ENCODE data around the gene LRRC25.
"Not testable (repeated sequence)": the region's sequence is repeated elsewhere in the genome, so short reads cannot be mapped to it uniquely, and the experiment has no call there.

Gene LRRC25

DNA sequence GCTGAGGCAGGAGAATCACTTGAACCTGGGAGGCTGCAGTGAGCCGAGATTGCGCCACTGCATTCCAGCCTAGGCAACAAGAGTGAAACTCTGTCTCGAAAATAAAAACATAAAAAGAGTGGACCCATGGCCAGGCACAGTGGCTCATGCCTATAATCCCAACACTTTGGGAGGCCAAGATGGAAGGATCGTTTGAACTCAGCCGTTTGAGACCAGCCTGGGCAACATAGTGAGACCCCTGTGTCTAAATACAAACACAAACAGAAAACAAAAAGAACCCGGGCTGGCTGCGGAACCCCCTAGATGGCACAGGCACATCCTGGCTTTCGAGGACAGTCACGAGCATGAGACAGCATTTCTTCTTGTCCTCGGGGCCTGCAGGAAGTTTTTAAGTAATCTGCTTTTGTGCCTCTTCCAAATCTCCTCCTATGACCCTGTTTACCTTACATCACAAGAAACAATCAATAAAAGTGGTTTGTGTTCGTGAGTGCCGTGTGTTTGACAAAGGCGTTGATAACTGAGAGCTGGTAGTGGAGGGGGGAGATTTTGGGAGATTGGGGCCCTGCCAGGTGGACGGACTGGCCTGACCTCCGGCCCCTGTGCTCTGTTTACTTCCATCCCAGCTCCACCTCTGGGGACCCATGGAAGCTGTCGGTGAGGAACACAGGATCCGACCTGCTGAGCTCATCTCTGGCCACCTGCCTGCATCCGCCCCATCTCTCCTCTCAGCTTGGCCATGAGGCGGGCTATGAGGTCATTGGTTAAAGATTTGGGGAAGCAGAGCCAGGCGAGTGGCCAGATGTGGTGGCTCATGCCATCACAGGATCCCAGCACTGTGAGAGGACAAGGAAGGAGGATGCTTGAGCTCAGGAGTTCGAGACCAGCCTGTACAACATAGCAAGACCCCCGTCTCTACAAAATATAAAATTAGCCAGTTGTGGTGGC lies 17.3 kb downstream of the LRRC25 start:
- DNase-seq (ENCODE audit: low spot score) = peak; percentile 96

DNA sequence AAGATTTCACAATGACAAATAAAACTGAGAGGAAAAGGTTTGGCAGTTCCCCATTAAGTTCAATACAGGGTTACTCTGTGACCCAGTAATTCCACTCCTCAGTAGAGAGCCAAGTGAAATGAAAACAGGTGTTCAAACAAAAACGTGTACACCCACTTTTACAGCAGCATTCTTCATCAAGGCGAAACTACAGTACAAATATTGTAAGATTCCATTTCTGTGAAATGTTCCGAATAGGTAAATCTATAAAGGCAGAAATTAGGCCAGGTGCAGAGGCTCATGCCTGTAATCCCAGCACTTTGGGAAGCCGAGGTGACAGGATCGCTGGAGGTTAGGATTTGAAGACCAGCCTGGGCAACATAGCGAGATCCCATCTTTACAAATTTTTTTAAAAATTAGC lies 20.4 kb downstream of the LRRC25 start:
- no peak for DNase-seq (ENCODE audit: low spot score)

DNA sequence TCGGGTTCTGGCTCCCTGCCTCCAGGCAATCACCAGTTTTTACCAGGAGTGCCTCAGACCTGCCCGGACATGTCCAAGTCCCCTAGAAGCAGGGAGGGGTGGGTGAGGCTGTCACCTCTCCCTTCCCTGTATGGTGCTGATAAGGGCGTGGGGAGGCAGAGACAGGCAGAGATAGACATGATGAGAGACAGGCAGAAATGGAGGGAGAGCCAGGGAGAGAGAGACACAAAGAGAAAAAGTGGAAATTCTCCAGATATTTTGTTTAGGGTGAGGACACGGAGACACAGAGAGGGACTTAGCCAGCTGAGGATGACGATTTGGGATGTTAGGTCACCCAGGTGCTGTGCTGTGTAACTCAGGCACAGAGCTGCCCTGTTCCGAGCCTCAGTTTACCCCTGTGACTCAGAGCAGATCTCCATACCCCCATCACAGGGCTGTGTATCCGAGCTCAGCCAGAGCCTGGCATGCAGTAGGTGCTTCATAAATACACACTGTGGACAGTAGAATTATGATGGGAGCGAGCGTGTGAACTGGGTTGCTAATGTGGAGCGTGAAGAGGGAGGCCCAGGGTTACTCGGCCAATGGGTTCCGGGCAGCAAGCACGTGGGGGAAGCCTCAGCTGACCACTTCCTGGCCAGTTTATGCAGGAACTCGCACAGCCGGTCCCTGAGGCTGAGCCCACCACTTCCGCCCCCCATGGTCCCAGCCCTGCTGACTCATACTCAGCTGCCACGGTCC lies 23.4 kb downstream of the LRRC25 start:
- peak; percentile 99 for DNase-seq (ENCODE audit: low spot score)

DNA sequence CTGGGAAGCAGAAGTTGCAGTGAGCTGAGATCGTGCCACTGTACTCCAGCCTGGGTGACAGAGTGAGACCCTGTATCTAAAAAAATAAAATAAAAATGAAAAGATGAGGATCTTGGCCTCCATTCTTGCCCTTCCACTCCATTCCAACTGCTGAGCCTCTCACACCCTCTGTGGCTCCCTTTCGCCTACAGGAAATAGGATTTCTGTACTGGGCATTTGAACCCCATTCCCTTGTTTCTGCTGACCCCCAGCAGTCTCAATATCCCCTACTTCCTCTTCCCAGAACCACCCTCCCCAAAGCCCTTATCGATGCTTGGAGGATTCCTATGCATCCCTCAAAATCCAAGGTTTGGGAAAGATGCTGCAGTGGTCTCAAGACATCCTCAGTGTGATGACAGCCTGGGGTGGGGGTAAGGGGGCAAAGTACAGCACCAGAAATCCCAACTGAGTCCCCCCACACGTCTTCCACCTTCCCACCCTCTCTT lies 24.0 kb downstream of the LRRC25 start:
- DNase-seq (ENCODE audit: low spot score) = no peak

DNA sequence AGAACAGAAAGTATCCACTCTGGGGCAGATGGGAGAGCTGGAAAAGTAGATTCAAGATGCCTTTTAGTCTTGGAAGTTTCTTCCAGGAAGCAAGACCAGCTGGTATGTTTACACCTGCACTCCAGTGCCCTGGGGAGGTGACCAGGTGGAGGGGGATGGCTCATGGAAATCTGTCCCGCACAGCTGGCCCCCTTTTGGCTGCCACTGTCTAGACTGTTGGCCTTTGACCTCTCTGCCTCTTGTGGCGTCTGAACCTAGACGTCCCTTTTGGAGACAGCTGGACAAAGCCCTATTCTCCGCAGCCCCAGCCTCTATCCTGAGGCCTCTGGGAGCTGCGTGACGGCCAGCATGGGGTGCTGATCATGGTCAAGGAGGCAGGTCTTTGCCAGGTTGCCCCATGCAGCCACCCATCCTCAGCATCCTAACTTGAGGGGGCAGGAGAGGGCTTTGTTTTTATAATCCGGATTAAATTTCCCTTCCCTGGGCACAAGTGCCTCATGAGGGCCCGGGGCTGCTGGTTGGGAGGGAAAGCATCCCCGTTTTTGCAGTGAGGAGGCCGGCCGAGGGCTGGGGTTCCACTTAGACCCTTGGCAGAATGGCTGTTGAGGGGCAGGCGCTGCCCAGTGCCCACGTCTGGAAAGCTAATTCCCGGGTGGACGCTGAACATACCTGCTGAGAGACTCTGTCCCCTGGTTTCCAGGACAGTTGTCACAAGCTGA lies 28.8 kb downstream of the LRRC25 start:
- DNase-seq (ENCODE audit: low spot score) = no peak

DNA sequence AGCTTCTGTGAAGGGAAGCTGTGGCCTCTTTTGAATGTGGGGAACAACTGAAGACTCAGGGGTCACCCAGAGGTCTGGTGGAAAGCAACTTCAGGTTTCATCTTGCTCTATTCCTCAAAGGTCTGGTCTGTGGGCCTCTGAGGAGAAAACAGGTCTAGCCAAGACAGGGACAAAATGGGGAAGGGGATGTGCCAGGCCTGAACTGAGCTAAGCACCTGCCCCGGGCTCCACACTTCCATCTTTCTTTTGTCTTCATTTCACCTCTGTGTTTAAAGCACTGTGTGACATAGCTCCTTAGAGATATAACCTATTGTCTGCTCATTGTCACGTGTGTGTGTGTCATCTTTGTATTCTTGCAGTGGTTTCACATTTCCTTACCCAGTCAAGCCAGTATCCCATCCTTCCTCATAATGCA lies 31.4 kb downstream of the LRRC25 start:
- DNase-seq (ENCODE audit: low spot score) = peak; percentile 55

DNA sequence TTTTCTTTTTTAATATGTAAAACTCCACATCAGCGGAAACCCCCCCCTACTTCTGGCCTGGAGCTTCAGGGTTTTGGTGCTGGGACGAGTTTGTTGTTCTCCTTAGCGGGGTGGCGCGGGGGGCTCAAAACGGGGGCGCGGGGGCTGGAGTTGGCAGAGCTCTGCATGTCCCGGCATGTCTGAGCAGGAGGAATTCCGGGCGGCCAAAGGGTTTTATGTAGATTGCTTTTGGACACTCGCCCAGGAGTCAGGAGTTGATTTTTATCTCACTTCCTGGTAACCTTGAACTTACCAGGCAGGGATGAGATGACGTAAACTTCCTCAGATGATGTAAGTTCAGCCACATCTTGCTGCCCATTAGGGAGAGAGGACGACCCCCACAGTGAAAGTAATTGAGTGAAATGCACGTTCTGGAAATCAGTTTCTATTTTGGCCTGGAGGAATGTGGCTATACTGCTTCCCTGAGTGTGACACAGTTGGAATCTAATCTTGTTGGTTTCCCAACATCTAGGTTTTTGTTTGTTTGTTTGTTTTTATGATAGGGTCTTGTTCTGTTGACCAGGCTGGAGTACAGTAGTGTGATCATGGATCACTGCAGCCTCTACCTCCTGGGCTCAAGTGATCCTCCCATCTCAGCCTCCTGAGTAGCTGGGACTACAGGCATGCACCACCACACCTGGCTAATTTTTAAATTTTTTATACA lies 32.4 kb downstream of the LRRC25 start:
- DNase-seq (ENCODE audit: low spot score) = peak; percentile 99

DNA sequence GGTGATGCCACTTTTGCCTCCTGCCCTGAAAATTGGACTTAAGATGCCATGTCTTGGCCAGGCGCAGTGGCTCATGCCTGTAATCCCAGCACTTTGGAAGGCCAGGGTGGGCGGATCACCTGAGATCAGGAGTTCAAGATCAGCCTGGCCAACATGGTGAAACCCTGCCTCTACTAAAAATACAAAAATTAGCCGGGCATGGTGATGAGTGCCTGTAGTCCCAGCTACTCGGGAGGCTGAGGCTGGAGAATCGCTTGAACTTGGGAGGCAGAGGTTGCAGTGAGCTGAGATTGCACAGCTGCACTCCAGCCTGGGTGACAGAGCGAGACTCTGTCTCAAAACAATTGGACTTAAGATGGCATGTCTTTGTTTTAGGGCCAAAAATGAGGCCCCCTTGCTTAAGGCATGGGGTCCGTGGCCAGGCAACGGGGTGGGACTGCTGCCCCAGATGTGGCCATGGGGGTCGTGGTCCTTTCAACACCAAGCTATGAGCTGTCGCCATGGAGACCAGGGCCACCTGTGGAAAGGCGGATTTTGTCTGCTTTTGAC lies 33.1 kb downstream of the LRRC25 start:
- DNase-seq (ENCODE audit: low spot score) = not testable (repeated sequence)

DNA sequence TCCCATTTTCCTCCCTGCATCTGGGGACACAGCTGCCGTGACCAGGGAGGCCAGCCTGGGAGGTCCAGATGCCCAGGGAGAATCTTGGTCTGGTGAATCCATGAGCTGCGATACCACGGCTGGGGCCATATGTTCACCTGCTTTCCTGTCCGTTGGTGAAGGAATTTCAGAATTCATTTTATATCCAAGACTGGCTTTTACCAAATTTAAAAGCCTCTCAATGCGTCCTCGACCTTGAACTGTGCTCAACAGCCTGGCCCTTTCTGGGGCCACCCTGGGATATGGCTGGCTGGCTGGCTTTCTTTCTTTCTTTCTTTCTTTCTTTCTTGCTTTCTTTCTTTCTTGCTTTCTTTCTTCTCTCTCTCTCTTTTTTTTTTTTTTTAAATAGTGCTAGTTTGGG lies 33.6 kb downstream of the LRRC25 start:
- DNase-seq (ENCODE audit: low spot score) = no peak

DNA sequence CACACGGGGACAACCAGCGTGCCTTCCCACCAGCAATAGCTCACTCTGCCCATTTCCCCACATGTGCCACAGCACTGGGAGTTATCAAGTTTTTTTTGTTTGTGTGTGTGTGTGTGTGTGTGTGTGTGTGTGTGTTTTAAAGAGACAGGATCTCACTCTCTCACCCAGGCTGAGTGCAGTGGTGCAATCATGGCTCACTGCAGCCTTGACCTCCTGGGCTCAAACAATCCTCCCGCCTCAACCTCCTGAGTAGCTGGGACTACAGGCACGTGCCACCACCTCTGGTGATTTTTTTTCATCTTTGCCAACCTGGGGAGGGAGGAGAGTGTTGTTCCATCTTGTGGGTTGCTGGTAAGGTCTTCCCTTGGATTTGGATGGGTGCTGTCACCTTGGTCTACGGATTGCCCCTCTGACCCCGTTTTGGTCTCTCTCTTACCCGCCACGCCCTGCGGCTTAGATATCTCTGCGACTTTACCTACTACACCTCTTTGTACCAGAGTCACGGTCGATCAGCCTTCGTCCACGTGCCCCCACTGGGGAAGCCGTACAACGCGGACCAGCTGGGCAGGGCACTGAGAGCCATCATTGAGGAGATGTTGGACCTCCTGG lies 34.4 kb downstream of the LRRC25 start:
- no peak for DNase-seq (ENCODE audit: low spot score)

DNA sequence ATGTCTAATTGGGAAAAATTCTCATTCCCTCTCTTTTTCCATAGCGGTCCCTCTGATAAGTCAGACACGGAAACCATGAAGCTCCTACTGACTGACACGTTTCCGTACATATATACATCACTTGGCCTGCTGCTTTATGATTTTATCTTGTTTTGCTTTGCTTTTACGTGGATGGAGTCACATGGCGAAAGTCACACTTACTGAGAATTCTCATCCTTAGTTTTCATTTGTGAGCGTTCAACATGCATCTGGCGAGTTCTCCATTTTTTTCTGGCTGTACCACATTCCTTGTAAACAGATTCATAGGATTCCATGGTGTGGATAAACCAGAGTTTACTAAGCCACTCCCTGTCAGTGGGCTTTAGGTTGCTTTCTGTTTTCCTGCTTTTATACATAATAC lies 35.8 kb downstream of the LRRC25 start:
- DNase-seq (ENCODE audit: low spot score) = no peak

DNA sequence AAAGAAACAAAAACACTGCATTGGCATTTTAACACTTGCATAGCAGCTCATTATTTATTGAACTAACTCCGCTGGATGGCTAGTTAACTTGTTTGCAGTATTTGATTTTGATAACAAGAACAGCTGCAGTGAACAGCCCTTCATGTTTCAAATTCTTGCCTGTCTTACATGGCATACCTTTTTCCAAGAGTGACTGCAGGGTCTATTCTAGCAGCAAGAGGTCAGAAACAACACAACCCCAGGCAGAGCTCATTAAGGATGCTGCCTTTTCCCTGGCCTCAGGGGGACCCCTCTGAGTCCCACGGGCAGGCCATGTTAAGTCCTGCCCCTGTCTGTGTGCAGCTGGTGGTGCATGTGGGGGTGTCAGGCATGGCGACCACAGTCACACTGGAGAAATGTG lies 40.4 kb downstream of the LRRC25 start:
- DNase-seq (ENCODE audit: low spot score) = no peak

DNA sequence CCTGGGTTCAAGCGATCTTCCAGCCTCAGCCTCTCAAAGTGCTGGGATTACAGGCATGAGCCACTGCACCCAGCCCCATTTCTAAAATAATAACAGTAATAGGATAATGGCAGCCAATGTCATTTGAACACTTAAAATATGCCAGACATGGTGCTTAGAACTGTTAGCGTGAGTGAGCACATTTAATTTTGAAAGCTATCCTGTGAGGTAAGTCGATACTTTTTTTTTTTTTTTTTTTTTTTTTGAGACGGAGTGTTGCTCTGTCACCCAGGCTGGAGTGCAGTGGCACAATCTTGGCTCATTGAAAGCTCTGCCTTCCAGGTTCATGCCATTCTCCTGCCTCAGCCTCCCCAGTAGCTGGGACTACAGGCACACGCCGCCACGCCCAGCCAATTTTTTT lies 42.7 kb downstream of the LRRC25 start:
- not testable (repeated sequence) for DNase-seq (ENCODE audit: low spot score)

DNA sequence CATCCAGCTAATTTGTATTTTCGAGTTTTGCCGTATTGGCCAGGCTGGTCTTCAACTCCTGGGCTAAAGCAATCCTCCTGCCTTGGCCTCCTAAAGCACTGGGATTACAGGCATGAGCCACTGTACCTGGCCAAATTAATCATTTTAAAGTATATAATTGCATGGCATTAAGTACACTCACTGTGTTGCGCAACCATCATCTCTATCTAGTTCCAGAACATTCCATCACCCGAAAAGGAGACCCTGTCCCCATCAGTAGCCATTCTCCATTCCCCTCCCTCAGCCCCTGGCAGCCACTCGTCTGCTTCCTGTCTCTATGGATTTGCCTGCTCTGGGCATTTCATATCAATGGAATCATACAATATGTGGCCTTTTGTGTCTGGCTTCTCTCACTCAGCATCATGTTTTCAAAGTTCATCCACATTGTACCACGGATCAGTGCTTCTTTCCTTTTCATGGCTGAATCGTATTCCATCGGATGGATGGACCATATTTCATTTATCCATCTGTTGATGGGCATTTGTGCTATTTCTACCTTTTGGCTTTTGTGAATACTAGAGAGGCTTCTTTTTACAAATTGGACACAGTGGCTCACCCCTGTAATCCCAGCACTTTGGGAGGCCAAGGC lies 43.9 kb downstream of the LRRC25 start:
- DNase-seq (ENCODE audit: low spot score) = no peak

DNA sequence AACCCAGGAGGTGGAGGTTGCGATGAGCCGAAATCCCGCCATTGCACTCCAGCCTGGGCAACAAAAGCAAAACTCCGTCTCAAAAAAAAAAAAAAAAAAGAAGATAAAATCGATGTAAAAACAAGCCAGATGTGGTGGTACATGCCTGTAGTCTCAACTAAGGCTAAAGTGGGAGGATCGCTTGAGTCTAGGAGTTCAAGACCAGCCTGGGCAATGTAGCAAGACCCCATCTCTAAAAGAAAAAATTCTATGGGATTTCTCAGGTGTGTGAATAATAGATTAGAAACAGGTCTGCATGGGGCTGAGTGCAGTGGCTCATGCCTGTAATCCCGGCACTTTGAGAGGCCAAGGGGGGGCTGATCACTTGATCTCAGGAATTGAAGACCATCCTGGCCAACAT lies 45.9 kb downstream of the LRRC25 start:
- no peak for DNase-seq (ENCODE audit: low spot score)

DNA sequence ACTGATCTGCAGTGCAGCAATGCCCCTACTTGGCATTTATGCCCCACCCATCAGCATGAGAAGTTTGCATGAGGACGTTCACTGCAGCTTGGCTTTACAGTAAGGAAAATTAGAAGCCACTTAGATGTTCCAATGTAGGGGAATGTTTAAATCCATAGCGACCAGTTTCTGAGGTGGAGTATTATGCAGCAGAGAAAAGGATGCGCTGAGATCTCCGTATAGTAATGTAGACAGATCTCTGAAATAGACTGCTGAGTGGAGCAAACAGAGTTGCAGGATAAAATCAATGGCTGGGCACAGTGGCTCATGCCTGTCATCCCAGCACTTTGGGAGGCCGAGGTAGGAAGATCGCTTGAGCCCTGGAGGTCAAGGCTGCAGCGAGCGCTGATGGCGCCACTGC lies 46.9 kb downstream of the LRRC25 start:
- DNase-seq (ENCODE audit: low spot score) = no peak

DNA sequence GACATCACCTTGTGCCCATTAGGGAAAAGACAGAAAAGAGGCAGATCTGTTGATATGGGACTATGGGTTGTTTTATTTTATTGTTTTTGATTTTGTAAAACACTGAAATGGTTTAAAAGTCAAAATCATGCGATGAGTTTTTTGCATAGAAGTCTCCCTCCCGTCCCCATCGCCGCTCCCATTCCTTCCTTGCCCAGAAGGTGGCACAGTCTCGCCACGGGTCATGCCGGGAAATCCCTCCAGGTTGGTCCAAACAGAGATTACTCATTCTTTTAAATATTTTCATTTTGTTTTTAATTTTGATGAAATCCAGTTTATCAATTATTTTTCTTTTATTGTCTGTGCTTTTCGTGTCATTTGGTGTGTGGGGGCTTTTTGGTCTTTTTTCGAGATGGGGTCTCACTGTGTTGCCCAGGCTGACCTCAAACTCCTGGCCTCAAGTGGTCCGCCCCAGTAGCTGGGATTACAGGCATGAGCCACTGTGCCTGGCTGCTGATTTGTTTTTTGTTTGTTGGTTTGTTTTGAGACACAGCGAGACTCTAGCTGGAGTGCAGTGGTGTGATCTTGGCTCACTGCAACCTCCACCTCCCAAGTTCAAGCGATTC lies 47.8 kb downstream of the LRRC25 start:
- peak; percentile 59 for DNase-seq (ENCODE audit: low spot score)

DNA sequence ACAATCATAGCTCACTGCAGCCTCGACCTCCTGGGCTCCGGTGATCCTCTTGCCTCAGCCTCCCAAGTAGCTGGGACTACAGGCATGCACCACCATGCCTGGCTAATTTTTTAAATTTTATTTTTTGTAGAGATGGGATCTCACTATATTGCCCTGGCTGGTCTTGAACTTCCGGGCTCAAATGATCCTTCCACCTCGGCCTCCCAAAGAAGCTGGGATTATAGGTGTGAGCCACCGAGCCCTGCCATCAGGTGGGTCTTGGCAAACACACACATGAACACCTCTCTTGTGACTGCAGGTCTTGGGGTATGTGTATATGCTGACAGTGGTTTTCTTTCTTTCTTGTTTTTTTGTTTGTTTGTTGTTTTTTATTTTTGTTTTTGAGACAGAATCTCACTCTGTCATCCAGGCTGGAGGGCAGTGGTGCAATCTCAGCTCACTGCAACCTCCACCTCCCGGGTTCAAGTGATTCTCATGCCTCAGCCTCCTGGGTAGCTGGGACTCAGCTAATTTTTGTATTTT lies 48.5 kb downstream of the LRRC25 start:
- not testable (repeated sequence) for DNase-seq (ENCODE audit: low spot score)

DNA sequence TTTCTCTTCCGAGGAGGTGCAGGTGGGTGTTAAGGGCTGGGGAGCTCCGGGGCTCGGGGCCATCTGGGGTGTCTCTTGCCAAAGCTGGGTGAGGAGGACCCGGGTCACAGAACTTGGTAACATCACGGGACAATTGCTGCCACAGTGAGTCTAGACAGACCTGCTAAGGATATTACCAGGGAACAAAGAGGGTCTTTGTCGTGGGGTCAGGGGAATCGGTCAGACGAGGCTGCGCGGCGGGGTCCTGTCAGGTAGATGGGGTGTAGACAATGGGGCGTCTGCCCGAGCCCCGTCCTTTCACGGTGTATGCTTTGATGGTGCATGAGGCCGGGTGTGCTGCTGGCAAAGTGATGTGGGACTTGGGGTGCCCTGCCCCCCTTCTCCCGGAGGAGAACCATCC lies 49.3 kb downstream of the LRRC25 start:
- DNase-seq (ENCODE audit: low spot score) = no peak

DNA sequence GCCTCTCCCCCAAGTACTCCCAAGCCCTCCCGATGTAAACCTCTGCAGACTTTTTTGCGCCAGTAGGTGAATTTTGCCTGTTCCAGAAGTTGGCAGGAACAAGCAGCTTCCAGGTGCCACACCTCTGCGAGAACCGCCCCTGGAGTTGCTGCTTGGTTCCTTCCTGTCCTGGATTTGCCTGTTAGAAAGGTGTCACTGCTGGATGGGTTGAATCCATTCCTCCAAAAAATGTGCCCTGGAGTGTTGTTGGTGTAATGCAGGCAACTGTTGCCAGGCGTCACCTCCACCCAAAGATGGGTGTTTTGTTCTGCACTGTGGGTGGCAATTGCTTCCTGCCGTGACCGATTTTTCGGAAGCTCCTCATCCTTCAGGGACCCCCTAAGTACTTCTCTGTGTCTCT lies 51.3 kb downstream of the LRRC25 start:
- no peak for DNase-seq (ENCODE audit: low spot score)

Data from kidney tubule cell (primary cell).